ENCODE data around the gene ATXN1. TPM values are rescaled to one million over a fixed set of nuclear protein-coding genes. Genes with fewer than 3 reads are reported as not detected.
"Not testable (repeated sequence)": the region's sequence is repeated elsewhere in the genome, so short reads cannot be mapped to it uniquely, and the experiment has no call there.

The ATXN1 gene
- total RNA-seq, 1 donor from 2014 or later: 70.0 TPM

- Mint-ChIP-seq H3K9me3 (peaks cover 15% of the 10 kb centered on the region), H3K27me3 (no peaks in the 10 kb centered on the region), H3K4me3 (no peak overlapping the region), H3K27ac (peak overlapping the region; percentile 49), H3K4me1 (peaks cover 33% of the 10 kb centered on the region), H3K36me3 (ENCODE audit: low read depth) (peaks cover 24% of the 10 kb centered on the region)
- DNase-seq: no peak
- intact Hi-C loops (cut with micrococcal nuclease): no loop called here
These were observed 137.5 kb downstream of the ATXN1 start for GRCh38 chr6:16623731-16624130.

DNA sequence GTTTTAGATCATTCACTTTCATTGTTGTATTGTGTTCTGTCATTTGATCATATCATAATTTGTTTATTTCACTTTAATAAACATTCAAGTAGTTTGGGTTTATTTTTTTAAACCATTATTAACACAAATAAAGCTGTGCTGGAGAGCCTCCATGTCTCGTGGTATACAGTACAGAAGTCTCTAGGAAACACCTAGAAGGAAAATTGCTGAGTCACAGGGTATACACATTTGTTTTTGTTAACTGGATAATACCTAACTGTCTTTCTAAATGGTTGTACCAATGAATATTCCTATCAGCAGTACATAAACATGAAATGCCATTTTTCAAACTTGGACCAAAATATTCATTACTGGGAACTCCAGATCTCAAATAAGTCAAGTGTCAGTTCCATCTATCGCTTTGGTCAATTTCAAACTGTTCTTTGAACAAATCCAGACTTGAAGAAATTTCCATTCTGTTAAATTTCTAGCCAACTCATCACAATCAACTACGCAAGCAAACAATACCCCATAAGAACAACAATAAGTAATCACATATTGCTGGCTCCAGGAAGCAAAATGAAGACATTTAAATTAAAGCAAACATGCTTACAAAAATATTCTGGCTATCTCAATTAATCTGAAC lies 138.1 kb downstream of the ATXN1 start:
- intact Hi-C loops (cut with micrococcal nuclease): no loop called here
- peaks cover 33% of the 10 kb centered on the region for H3K4me1 Mint-ChIP-seq
- no peaks in the 10 kb centered on the region for H3K27me3 Mint-ChIP-seq
- no peak overlapping the region for H3K27ac Mint-ChIP-seq
- H3K36me3 Mint-ChIP-seq (ENCODE audit: low read depth): peaks cover 19% of the 10 kb centered on the region
- no peak overlapping the region for H3K4me3 Mint-ChIP-seq
- peaks cover 10% of the 10 kb centered on the region for H3K9me3 Mint-ChIP-seq
- no peak for DNase-seq

DNA sequence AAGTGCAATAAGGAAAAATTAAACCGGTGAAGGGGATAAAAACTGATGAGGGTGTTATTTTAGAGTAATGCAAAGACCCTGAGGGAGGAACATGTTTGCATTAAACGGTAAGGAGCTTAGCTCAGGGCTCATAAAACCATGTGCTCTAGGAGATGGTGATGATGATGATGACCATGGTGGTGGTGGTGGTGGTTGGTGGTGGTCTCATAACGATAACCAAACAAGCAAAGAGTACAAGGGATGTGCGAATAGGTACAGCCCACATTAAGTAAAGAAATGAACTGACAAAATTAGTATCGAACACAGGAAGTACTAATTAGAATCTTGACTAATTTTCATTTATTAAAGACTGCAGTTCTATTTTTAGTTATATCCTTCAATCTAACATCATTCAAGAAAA lies 139.1 kb downstream of the ATXN1 start:
- intact Hi-C loops (cut with micrococcal nuclease): no loop called here
- H3K27ac Mint-ChIP-seq: no peak overlapping the region
- no peaks in the 10 kb centered on the region for H3K27me3 Mint-ChIP-seq
- H3K4me1 Mint-ChIP-seq: peaks cover 33% of the 10 kb centered on the region
- DNase-seq: no peak
- H3K36me3 Mint-ChIP-seq (ENCODE audit: low read depth): peaks cover 16% of the 10 kb centered on the region
- peaks cover 10% of the 10 kb centered on the region for H3K9me3 Mint-ChIP-seq
- H3K4me3 Mint-ChIP-seq: no peak overlapping the region

- H3K27me3 Mint-ChIP-seq: no peaks in the 10 kb centered on the region
- DNase-seq: no peak
- intact Hi-C loops (cut with micrococcal nuclease): no loop called here
- H3K4me3 Mint-ChIP-seq: no peak overlapping the region
- H3K36me3 Mint-ChIP-seq (ENCODE audit: low read depth): peaks cover 16% of the 10 kb centered on the region
- peak overlapping the region; percentile 2 for H3K27ac Mint-ChIP-seq
- H3K4me1 Mint-ChIP-seq: peaks cover 30% of the 10 kb centered on the region
- peaks cover 10% of the 10 kb centered on the region for H3K9me3 Mint-ChIP-seq
These were observed 140.3 kb downstream of the ATXN1 start for GRCh38 chr6:16621002-16621401.

DNA sequence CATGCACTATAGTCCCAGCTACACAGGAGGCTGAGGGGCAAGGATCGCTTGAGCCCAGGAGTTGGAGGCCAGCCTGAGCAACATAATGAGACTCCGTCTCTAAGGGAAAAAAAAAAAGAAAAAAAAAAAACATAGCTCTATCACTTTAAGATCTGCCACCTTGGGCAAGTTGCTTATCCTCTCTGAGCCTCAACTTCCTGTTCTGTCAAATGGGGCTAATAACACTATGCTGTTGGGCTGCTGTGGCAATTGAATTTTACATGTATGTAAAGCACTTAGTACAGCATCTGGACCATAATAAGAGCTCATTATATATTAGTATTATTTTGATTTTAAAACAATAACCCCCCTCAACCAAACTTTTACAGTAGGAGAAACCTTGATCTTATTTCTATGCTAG lies 141.5 kb downstream of the ATXN1 start:
- Mint-ChIP-seq H3K36me3 (ENCODE audit: low read depth) (peaks cover 19% of the 10 kb centered on the region), H3K27ac (no peak overlapping the region), H3K4me1 (peaks cover 28% of the 10 kb centered on the region), H3K4me3 (no peak overlapping the region), H3K9me3 (peaks cover 10% of the 10 kb centered on the region), H3K27me3 (no peaks in the 10 kb centered on the region)
- DNase-seq: no peak
- intact Hi-C loops (cut with micrococcal nuclease): no loop called here

DNA sequence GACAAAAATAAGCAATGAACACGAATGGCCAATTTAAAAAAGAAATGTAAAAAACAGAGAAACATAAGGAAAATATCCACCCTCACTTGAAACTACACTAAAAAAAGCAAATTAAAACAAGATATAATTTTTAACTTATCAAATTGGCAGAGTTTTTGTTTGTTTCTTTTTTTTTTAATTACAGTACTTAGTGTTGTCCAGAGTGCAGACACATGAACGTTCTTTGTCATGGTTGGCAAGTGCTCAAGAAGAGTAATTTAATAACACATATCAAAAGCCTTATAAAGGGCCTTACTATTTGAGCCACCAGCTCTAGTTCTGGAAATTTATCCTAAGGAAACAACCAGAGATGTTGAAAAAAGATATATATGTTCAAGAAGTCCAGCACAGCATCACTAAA lies 142.3 kb downstream of the ATXN1 start:
- no peaks in the 10 kb centered on the region for H3K27me3 Mint-ChIP-seq
- H3K4me1 Mint-ChIP-seq: peaks cover 28% of the 10 kb centered on the region
- H3K36me3 Mint-ChIP-seq (ENCODE audit: low read depth): peaks cover 22% of the 10 kb centered on the region
- no peak overlapping the region for H3K27ac Mint-ChIP-seq
- no peak for DNase-seq
- intact Hi-C loops (cut with micrococcal nuclease): no loop called here
- peaks cover 10% of the 10 kb centered on the region for H3K9me3 Mint-ChIP-seq
- no peak overlapping the region for H3K4me3 Mint-ChIP-seq

GRCh38 chr6:16615215-16615614 lies 146.0 kb downstream of the ATXN1 start:
- H3K9me3 Mint-ChIP-seq; H3K27me3 Mint-ChIP-seq; H3K4me3 Mint-ChIP-seq; DNase-seq; H3K27ac Mint-ChIP-seq; intact Hi-C loops (cut with micrococcal nuclease): not testable (repeated sequence)
- Mint-ChIP-seq H3K4me1 (peaks cover 12% of the 10 kb centered on the region), H3K36me3 (ENCODE audit: low read depth) (peaks cover 21% of the 10 kb centered on the region)

GRCh38 chr6:16614143-16614542 lies 147.1 kb downstream of the ATXN1 start:
- H3K27me3 Mint-ChIP-seq; DNase-seq; H3K9me3 Mint-ChIP-seq; H3K4me3 Mint-ChIP-seq; intact Hi-C loops (cut with micrococcal nuclease); H3K4me1 Mint-ChIP-seq; H3K27ac Mint-ChIP-seq: not testable (repeated sequence)
- peaks cover 27% of the 10 kb centered on the region for H3K36me3 Mint-ChIP-seq (ENCODE audit: low read depth)

DNA sequence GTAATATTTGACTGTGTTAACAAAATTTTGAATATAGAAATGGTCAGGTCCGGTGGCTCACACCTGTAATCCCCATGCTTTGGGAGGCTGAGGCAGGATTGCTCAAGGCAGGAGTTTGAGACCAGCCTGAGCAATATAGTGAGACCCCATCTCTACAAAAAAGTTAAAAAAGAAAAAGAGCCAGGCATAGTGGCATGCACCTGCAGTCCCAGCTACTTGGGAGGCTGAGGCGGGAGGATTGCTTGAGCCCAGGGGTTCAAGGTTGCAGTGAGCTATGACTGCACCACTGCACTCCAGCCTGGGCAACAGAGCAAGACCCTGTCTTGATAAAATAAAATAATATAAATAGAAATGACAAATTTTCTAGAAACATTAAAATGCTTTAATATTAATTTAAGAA lies 147.8 kb downstream of the ATXN1 start:
- H3K36me3 Mint-ChIP-seq (ENCODE audit: low read depth): peaks cover 31% of the 10 kb centered on the region
- H3K4me1 Mint-ChIP-seq; H3K4me3 Mint-ChIP-seq; intact Hi-C loops (cut with micrococcal nuclease); DNase-seq; H3K27me3 Mint-ChIP-seq; H3K27ac Mint-ChIP-seq; H3K9me3 Mint-ChIP-seq: not testable (repeated sequence)

- H3K27ac Mint-ChIP-seq: no peak overlapping the region
- H3K4me3 Mint-ChIP-seq: no peak overlapping the region
- intact Hi-C loops (cut with micrococcal nuclease): no loop called here
- DNase-seq: no peak
- peaks cover 6% of the 10 kb centered on the region for H3K4me1 Mint-ChIP-seq
- peaks cover 4% of the 10 kb centered on the region for H3K9me3 Mint-ChIP-seq
- H3K27me3 Mint-ChIP-seq: no peaks in the 10 kb centered on the region
- peaks cover 42% of the 10 kb centered on the region for H3K36me3 Mint-ChIP-seq (ENCODE audit: low read depth)
These were observed 152.8 kb downstream of the ATXN1 start for GRCh38 chr6:16608444-16608843.

DNA sequence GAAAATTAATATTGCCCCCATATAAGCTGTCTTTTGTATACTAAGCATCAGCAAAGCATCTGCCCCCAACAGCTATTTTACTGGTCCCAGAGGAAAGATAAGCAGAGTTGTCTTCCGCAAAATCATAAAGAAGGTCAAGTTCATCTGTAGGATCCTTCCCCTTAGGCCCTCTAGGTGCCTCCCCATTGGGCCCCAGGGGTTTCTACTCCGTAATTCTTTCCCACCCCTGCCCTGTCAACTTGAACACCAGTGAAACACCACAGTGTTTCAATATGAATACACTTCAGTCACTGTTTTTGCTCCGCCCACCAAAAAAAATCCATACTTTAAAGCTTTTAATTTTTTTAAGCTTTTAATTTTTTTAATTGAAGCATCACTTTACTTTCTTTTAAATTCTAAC lies 159.2 kb downstream of the ATXN1 start:
- Mint-ChIP-seq H3K27ac (peak overlapping the region; percentile 27), H3K36me3 (ENCODE audit: low read depth) (peaks cover 24% of the 10 kb centered on the region), H3K4me3 (peak overlapping the region; percentile 9), H3K9me3 (no peaks in the 10 kb centered on the region), H3K4me1 (peaks cover 27% of the 10 kb centered on the region), H3K27me3 (no peaks in the 10 kb centered on the region)
- DNase-seq: peak; percentile 68
- intact Hi-C loops (cut with micrococcal nuclease): loop anchor here (1.0 to 5.0 kb wide), 4 partner anchors 10 to 85 kb away; no protein-coding TSS in a partner anchor

DNA sequence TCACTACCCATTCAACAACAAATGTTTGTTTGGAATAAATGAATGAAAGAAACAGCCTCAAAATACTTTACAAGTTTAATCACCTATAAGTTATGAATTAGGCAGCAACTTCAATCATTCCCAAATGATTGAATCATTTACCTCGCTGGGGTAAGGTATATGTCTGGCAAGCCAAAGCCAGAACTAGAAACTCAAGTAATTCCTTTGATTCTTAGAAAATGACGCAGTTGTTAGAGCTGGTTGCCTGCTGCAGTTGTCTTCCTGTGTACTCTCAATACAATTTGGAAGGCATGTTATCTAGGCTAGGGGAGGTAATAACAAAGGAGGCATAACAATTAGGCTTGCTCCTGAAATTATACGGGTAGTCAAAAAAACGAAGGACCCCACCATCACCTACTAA lies 160.6 kb downstream of the ATXN1 start:
- Mint-ChIP-seq H3K4me3 (no peak overlapping the region), H3K27ac (no peak overlapping the region), H3K36me3 (ENCODE audit: low read depth) (peaks cover 22% of the 10 kb centered on the region), H3K4me1 (peaks cover 27% of the 10 kb centered on the region), H3K9me3 (no peaks in the 10 kb centered on the region), H3K27me3 (no peaks in the 10 kb centered on the region)
- DNase-seq: no peak
- intact Hi-C loops (cut with micrococcal nuclease): loop anchor here (5.0 kb wide), 2 partner anchors 72 to 87 kb away; no protein-coding TSS in a partner anchor

GRCh38 chr6:16600026-16600425 lies 161.2 kb downstream of the ATXN1 start:
- intact Hi-C loops (cut with micrococcal nuclease): loop anchor here (5.0 kb wide), 2 partner anchors 72 to 87 kb away; no protein-coding TSS in a partner anchor
- peaks cover 26% of the 10 kb centered on the region for H3K36me3 Mint-ChIP-seq (ENCODE audit: low read depth)
- no peak overlapping the region for H3K4me3 Mint-ChIP-seq
- DNase-seq: no peak
- peaks cover 30% of the 10 kb centered on the region for H3K4me1 Mint-ChIP-seq
- no peak overlapping the region for H3K27ac Mint-ChIP-seq
- H3K27me3 Mint-ChIP-seq: no peaks in the 10 kb centered on the region
- H3K9me3 Mint-ChIP-seq: no peaks in the 10 kb centered on the region

DNA sequence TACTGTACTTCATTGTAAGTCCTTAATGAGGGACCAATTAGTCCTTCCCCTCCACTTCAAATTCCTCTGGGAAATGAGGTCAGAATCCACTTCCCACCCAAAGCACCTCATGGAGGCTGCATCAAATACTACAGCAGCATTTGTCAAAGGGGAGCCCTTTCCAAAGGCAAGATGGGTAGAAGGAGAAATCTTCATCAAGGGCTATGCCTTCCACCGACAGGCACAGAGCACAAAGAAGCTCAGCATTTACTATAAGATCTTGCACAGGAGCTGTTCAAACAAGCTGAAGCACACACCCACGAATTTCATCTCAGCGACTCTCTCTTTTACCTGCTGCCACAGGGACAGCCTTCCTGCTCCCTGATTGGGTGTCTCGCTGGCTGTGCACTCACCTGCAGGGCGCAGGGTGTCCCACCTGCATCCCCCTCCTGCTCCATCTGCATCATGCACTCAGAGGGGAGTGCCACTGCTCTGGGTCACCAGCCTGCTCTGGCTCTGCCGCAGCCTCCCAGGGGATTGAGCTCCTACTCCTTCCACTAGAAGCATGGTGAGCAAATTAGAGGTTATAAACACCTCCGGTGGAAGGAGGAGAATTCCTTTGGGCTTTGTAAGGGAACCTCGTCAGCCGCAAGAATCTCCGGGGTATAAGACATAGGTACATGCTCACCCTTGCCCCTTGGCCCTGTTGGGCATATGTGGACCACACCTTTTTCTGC lies 164.5 kb downstream of the ATXN1 start:
- DNase-seq: no peak

More for the DNA sequence above, 164.5 kb downstream of the ATXN1 start:
- Mint-ChIP-seq H3K9me3 (no peaks in the 10 kb centered on the region), H3K36me3 (ENCODE audit: low read depth) (peaks cover 27% of the 10 kb centered on the region), H3K4me1 (peaks cover 24% of the 10 kb centered on the region), H3K27me3 (no peaks in the 10 kb centered on the region), H3K4me3 (no peak overlapping the region), H3K27ac (no peak overlapping the region)
- intact Hi-C loops (cut with micrococcal nuclease): no loop called here
